ENCODE measurements around the gene SLC43A2. TPM values are rescaled to one million over a fixed set of nuclear protein-coding genes. Genes with fewer than 3 reads are reported as not detected.

The SLC43A2 gene
- total and polyA plus RNA-seq, 2 of the 13 experiments (the other 11 are each of a cell fraction or from before 2014, with no cell fraction given), result 7.3 to 20.0 TPM

DNA sequence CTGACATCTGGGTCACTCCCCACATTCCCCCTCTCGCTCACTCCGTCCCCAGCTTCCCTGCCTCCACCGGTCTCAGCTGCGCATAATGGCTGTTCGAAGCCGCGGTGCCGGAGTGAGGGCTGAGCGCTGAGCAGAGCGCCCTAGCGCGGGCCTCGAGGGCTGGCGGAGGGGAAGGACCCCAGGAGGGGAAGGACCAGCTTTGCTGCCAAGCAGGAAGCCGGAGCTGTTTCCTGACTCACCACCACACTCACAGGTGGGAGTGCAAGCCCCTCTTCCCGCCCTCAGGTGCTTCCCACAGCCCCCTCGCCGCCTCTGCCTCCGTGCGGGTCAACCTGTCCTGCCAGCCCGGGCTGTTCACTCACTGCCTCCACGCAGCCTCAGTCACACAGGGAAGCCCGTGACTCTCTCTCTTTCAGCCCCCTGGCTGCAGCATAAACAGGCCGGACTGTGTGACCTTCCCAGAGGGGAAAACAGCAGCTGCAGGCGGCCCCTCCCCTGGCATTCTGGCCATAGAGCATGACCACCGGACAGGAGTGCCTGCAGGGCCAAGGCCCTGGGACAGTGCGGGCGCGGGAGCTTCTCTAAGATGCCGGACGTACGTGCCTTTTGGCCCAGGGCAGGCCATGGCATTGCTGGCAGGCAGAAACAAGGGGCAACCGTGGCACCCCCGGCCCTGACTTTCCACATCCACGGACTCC lies 23.7 kb downstream of the SLC43A2 start (continued):
- TF ChIP-seq, protein P1, sequence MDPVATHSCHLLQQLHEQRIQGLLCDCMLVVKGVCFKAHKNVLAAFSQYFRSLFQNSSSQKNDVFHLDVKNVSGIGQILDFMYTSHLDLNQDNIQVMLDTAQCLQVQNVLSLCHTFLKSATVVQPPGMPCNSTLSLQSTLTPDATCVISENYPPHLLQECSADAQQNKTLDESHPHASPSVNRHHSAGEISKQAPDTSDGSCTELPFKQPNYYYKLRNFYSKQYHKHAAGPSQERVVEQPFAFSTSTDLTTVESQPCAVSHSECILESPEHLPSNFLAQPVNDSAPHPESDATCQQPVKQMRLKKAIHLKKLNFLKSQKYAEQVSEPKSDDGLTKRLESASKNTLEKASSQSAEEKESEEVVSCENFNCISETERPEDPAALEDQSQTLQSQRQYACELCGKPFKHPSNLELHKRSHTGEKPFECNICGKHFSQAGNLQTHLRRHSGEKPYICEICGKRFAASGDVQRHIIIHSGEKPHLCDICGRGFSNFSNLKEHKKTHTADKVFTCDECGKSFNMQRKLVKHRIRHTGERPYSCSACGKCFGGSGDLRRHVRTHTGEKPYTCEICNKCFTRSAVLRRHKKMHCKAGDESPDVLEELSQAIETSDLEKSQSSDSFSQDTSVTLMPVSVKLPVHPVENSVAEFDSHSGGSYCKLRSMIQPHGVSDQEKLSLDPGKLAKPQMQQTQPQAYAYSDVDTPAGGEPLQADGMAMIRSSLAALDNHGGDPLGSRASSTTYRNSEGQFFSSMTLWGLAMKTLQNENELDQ (CRISPR knock-in tag; IDR thresholded peaks at IDR 0.05; ENCODE audit: borderline replicate concordance), result no peak
- TF ChIP-seq DPF2 (CRISPR knock-in tag; IDR thresholded peaks at IDR 0.05; ENCODE audit: borderline replicate concordance, low read depth) (no peak), ZNF121 (CRISPR knock-in tag; IDR thresholded peaks at IDR 0.05) (no peak), ZNF441 (CRISPR knock-in tag; IDR thresholded peaks at IDR 0.05; ENCODE audit: borderline replicate concordance) (no peak), FOXA3 (CRISPR knock-in tag; IDR thresholded peaks at IDR 0.05) (no peak), ZNF367 (CRISPR knock-in tag; IDR thresholded peaks at IDR 0.05; ENCODE audit: borderline replicate concordance) (no peak), REXO4 (CRISPR knock-in tag; IDR thresholded peaks at IDR 0.05; ENCODE audit: borderline replicate concordance) (no peak), IRF9 (CRISPR knock-in tag; IDR thresholded peaks at IDR 0.05; ENCODE audit: borderline replicate concordance) (no peak), IKZF4 (CRISPR knock-in tag; IDR thresholded peaks at IDR 0.05; ENCODE audit: borderline replicate concordance, low read depth, not compliant biosample characterization) (no peak), ZNF615 (CRISPR knock-in tag; IDR thresholded peaks at IDR 0.05; ENCODE audit: borderline replicate concordance) (no peak)
- TF ChIP-seq, protein P2, sequence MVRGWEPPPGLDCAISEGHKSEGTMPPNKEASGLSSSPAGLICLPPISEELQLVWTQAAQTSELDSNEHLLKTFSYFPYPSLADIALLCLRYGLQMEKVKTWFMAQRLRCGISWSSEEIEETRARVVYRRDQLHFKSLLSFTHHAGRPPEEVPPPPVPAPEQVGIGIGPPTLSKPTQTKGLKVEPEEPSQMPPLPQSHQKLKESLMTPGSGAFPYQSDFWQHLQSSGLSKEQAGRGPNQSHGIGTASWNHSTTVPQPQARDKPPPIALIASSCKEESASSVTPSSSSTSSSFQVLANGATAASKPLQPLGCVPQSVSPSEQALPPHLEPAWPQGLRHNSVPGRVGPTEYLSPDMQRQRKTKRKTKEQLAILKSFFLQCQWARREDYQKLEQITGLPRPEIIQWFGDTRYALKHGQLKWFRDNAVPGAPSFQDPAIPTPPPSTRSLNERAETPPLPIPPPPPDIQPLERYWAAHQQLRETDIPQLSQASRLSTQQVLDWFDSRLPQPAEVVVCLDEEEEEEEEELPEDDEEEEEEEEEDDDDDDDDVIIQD (CRISPR knock-in tag; IDR thresholded peaks at IDR 0.05; ENCODE audit: low read depth), result no peak
- TF ChIP-seq, protein P3, sequence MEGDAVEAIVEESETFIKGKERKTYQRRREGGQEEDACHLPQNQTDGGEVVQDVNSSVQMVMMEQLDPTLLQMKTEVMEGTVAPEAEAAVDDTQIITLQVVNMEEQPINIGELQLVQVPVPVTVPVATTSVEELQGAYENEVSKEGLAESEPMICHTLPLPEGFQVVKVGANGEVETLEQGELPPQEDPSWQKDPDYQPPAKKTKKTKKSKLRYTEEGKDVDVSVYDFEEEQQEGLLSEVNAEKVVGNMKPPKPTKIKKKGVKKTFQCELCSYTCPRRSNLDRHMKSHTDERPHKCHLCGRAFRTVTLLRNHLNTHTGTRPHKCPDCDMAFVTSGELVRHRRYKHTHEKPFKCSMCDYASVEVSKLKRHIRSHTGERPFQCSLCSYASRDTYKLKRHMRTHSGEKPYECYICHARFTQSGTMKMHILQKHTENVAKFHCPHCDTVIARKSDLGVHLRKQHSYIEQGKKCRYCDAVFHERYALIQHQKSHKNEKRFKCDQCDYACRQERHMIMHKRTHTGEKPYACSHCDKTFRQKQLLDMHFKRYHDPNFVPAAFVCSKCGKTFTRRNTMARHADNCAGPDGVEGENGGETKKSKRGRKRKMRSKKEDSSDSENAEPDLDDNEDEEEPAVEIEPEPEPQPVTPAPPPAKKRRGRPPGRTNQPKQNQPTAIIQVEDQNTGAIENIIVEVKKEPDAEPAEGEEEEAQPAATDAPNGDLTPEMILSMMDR (CRISPR knock-in tag; IDR thresholded peaks at IDR 0.05), result peak; percentile 40; the same call in 1 of the 2 replicates
- TF ChIP-seq, protein P4, sequence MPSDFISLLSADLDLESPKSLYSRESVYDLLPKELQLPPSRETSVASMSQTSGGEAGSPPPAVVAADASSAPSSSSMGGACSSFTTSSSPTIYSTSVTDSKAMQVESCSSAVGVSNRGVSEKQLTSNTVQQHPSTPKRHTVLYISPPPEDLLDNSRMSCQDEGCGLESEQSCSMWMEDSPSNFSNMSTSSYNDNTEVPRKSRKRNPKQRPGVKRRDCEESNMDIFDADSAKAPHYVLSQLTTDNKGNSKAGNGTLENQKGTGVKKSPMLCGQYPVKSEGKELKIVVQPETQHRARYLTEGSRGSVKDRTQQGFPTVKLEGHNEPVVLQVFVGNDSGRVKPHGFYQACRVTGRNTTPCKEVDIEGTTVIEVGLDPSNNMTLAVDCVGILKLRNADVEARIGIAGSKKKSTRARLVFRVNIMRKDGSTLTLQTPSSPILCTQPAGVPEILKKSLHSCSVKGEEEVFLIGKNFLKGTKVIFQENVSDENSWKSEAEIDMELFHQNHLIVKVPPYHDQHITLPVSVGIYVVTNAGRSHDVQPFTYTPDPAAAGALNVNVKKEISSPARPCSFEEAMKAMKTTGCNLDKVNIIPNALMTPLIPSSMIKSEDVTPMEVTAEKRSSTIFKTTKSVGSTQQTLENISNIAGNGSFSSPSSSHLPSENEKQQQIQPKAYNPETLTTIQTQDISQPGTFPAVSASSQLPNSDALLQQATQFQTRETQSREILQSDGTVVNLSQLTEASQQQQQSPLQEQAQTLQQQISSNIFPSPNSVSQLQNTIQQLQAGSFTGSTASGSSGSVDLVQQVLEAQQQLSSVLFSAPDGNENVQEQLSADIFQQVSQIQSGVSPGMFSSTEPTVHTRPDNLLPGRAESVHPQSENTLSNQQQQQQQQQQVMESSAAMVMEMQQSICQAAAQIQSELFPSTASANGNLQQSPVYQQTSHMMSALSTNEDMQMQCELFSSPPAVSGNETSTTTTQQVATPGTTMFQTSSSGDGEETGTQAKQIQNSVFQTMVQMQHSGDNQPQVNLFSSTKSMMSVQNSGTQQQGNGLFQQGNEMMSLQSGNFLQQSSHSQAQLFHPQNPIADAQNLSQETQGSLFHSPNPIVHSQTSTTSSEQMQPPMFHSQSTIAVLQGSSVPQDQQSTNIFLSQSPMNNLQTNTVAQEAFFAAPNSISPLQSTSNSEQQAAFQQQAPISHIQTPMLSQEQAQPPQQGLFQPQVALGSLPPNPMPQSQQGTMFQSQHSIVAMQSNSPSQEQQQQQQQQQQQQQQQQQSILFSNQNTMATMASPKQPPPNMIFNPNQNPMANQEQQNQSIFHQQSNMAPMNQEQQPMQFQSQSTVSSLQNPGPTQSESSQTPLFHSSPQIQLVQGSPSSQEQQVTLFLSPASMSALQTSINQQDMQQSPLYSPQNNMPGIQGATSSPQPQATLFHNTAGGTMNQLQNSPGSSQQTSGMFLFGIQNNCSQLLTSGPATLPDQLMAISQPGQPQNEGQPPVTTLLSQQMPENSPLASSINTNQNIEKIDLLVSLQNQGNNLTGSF (CRISPR knock-in tag; IDR thresholded peaks at IDR 0.05), result no peak

Measured in HepG2 (cell line).